Effector CD8-positive, alpha-beta T cell (primary cell): ENCODE data around the gene ATP6V1C2.
A peak's percentile ranks its signal among the peaks of the same experiment; 100 is the strongest.
"Not testable (repeated sequence)": the region's sequence is repeated elsewhere in the genome, so short reads cannot be mapped to it uniquely, and the experiment has no call there.

Source experiments
- DNase-seq: peaks from one replicate; lab custom pipeline; 2025; lab: John Stamatoyannopoulos, UW

The ATP6V1C2 gene

GRCh38 chr2:10786240-10786982, 65.0 kb downstream of the ATP6V1C2 start:
- no peak for DNase-seq

- DNase-seq, result no peak
Measured at GRCh38 chr2:10787176-10787968, 65.9 kb downstream of the ATP6V1C2 start.

DNA sequence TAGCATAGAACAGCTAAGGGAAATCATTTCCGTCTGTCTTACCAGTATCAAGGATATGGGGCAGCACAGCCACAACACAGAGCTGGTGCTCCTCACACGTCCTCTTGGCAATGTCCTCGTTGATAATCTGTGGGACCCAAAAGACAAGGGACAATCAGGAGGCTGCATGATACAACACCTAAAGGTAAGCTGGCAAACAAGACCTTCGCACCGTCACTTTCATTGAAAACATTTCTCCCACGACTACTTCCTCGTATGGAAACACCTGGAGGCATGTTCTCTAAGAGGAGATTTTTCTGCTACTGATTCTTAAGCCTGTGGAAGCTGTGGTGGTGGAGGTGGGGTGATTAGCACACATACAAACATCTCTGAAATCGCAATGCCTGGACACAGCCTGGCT, 67.4 kb downstream of the ATP6V1C2 start:
- no peak for DNase-seq

DNA sequence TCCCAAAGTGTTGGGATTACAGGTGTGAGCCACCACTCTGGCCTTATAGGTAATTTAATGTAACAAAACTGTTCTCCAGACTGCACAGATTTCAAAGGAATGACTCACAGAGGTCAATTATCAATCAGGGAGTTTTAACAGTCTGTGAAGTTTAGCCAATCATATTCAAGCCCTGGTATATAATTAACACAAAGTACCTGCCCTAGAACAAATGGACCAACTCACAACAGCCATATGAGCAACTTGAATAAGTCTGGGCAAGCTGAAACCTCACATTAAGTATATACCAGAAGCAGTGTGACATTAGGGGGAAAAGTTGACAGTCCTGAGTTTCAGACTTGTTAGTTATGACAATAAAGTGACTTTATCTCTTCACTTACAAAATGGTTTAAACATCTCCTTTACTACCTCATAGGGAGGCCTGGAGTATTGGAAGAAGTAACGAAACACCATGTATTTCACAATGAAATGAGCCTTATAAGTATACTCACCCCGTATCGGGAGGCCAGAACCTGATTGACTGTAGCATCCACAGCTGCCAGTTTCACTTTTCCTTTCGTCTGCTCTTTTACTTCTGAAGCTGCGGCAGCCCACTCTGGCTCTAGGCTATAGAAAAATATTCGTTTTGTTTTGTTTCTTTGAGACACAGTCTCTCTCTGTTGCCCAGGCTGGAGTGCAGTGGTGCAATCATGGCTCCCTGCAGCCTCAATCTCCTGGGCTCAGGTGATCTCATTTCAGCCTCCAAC, 69.0 kb downstream of the ATP6V1C2 start:
- no peak for DNase-seq

DNA sequence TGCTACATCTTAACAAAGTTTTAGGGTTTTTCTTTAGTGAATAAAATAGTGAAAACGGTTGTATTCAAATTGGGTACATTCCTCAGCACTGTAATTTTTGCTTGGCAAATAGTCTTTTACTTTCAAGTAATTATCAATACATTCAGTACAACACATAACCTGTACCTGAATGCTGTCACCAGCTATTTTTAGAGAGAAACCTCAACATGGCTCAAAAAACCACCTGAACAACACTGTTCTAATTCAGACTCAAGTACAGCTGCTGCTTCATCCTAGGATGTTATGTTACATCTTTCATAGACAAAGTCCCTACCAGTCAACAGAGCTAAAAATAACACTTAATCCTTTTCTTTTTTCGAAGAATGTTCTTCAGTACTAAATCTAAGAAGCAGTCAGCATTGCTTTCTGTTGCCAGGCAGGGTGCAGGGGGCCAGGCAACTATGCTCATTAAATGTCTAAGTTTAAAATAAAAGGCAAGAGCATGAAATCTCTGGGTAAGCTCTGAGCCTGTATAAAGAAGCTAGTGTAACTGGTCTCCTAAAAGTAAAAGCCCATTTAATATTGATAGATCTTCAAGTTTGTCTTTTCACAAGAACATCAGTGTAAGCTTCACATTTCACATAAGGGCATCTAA, 70.7 kb downstream of the ATP6V1C2 start:
- DNase-seq, result no peak

GRCh38 chr2:10792660-10793400, 71.4 kb downstream of the ATP6V1C2 start:
- no peak for DNase-seq

- no peak for DNase-seq
Measured at GRCh38 chr2:10793816-10794215, 72.4 kb downstream of the ATP6V1C2 start.

DNA sequence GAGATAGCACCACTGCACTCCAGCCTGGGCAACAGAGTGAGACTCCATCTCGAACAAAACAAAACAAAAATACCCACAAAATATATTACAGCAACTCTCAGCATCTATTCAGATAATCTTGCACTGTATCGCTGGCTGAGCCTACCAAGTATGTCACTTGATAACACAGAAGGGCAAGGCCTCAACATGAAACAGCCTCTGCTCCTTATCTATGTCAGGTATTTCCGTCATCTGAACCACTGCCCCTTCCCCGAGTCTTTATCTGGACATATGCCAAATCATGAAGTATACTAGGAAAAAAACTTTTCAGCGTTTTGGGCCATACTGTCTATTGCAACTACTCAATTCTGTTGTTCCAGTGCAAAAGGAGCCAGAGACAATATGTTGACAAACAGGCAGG, 73.4 kb downstream of the ATP6V1C2 start:
- DNase-seq, result no peak

- DNase-seq, result no peak
Measured at GRCh38 chr2:10795508-10796046, 74.1 kb downstream of the ATP6V1C2 start.

DNA sequence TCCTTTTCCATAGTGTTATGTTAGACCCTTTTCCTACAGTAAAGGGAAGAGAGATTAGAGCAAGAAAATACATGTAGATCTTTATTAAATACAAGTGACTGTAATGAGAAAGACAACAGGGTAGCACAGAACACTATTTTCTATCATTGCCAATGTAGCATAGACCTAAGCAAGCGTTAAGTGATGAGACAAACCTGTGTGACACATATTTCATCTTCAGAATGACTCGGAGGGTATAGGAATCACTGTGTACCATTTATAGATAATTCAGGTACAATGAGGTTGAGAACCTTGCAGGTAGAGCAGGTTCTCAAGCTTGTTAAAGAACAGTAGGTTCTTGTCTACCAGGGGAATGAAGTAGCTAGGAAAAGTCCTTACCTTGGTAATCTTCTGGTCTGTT, 75.3 kb downstream of the ATP6V1C2 start:
- no peak for DNase-seq

DNA sequence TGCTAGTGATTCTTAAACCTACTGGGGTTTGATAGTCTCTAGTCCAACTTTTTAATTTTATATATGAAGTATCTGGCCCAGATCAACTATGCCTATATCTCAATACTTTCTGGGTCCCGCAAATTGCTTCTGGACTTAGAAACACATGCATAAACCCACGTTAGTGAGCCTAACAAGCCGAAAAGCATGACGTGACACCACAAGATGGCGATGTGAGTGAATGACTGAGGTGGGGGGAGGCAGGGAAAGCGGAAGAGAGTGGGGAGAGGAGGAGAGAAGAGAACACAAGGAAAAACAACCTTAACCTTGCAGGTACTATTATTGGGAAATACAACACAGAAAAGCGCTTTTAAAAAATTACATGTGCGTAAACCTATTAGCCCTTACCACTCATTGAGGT, 77.4 kb downstream of the ATP6V1C2 start:
- no peak for DNase-seq

- DNase-seq, result no peak
Measured at GRCh38 chr2:10800163-10800562, 78.7 kb downstream of the ATP6V1C2 start.

GRCh38 chr2:10802657-10803056, 81.2 kb downstream of the ATP6V1C2 start:
- DNase-seq, result no peak

DNA sequence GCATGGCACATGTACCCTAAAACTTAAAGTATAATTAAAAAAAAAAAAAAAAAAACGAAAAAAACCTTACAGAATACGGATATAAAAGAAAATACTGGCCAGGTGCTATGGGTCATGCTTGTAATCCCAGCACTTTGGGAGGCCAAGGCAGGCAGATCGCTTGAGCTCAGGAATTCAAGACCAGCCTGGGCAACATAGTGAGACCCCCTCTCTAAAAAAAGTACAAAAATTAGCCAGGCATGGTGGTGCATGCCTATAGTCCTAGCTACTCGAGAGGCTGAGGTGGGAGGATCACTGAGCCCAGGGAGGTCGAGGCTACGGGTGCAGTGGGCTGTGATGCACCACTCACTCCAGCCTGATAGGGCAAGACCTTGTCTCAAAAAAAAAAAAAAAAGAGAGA, 84.6 kb downstream of the ATP6V1C2 start:
- DNase-seq, result not testable (repeated sequence)

- no peak for DNase-seq
Measured at GRCh38 chr2:10806543-10806942, 85.1 kb downstream of the ATP6V1C2 start.

GRCh38 chr2:10810202-10811161, 89.1 kb downstream of the ATP6V1C2 start:
- DNase-seq, result no peak

- DNase-seq, result no peak
Measured at GRCh38 chr2:10811517-10811916, 90.1 kb downstream of the ATP6V1C2 start.

DNA sequence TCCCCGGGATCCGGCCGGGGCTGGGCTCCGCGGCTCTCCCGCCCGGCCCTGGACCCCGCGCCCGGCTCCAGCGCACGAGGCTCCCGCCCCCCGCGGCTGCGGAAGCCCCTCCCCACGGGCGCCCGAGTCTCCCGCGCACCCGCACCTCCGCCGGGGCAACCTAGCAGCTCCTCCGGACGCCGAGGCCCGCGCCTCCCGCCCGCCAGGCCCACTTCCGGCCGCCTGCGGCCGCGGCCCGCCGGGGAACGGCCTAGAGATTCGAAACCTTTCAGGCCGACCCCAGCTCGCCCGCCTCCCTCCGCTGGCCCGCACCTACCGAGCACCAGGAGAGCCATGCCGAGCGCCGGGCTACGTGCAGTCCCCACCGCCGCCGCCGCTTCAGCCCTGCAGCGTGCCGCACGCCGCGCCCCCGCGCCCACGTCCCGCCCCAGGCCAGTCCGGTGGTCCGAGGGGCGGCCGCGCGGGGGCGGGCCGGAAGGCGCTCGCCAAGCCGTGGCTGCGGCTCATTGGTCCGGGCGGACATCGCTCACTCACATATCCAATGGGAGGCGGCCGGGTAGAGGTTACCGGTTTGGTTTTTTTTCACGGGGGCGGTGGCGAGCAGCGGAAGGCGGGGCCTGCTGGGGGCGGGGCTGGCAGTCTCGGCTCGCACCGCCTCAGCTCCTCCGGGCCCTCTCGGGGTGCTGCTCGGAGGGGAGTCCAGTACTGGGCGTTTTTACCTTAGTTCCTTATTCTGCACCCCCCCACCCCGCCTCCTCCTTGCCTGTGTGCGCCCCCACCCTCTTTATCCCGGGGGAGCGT, 91.1 kb downstream of the ATP6V1C2 start, which contains the start of gene PDIA6:
Gene PDIA6 (minus strand): TSS at position 424 of the 801 bp plus-strand sequence. CDS start 89 bp downstream, at position 335.
- DNase-seq, result peak; percentile 92
